ENCODE data around the gene BACE2. TPM values are rescaled to one million over a fixed set of nuclear protein-coding genes. Genes with fewer than 3 reads are reported as not detected.

Gene BACE2
- polyA plus RNA-seq, 1 donor from 2014 or later = 0.32 TPM

DNA sequence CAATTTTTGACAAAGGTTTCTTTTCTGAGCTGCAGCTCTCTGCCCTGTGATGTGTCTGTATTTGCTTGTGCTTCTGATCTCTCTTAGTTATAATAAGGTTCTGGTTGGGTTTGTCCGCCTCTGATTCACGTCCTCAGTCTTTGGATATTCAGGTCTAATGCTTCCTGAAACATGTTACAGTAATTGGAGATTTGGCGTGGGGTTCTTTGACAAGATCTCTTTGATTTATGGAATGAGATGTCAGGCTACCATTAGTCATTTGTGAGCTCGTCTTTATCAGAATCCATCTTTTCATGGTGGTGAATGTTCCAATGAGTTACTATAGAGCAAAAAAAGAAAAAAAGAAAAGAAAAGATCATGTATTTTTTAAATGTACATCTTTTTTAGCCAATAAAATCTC is 62.5 kb downstream of the BACE2 start:
- TF ChIP-seq, protein P1, sequence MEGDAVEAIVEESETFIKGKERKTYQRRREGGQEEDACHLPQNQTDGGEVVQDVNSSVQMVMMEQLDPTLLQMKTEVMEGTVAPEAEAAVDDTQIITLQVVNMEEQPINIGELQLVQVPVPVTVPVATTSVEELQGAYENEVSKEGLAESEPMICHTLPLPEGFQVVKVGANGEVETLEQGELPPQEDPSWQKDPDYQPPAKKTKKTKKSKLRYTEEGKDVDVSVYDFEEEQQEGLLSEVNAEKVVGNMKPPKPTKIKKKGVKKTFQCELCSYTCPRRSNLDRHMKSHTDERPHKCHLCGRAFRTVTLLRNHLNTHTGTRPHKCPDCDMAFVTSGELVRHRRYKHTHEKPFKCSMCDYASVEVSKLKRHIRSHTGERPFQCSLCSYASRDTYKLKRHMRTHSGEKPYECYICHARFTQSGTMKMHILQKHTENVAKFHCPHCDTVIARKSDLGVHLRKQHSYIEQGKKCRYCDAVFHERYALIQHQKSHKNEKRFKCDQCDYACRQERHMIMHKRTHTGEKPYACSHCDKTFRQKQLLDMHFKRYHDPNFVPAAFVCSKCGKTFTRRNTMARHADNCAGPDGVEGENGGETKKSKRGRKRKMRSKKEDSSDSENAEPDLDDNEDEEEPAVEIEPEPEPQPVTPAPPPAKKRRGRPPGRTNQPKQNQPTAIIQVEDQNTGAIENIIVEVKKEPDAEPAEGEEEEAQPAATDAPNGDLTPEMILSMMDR (IDR thresholded peaks at IDR 0.05; ENCODE audit: poor library complexity, severe bottlenecking) = no peak
- TF ChIP-seq POLR2AphosphoS5 (IDR thresholded peaks at IDR 0.05) (no peak), TAF1 (IDR thresholded peaks at IDR 0.05; ENCODE audit: low read depth) (no peak), RAD21 (conservative IDR thresholded peaks at IDR 0.05) (no peak), EZH2 (IDR thresholded peaks at IDR 0.05; ENCODE audit: borderline replicate concordance, insufficient read depth, low read length, poor library complexity, severe bottlenecking) (no peak), EP300 (conservative IDR thresholded peaks at IDR 0.05; ENCODE audit: poor library complexity, severe bottlenecking) (peak; percentile 28), MXI1 (conservative IDR thresholded peaks at IDR 0.05; ENCODE audit: poor library complexity, severe bottlenecking) (no peak)
- TF ChIP-seq, protein P2, sequence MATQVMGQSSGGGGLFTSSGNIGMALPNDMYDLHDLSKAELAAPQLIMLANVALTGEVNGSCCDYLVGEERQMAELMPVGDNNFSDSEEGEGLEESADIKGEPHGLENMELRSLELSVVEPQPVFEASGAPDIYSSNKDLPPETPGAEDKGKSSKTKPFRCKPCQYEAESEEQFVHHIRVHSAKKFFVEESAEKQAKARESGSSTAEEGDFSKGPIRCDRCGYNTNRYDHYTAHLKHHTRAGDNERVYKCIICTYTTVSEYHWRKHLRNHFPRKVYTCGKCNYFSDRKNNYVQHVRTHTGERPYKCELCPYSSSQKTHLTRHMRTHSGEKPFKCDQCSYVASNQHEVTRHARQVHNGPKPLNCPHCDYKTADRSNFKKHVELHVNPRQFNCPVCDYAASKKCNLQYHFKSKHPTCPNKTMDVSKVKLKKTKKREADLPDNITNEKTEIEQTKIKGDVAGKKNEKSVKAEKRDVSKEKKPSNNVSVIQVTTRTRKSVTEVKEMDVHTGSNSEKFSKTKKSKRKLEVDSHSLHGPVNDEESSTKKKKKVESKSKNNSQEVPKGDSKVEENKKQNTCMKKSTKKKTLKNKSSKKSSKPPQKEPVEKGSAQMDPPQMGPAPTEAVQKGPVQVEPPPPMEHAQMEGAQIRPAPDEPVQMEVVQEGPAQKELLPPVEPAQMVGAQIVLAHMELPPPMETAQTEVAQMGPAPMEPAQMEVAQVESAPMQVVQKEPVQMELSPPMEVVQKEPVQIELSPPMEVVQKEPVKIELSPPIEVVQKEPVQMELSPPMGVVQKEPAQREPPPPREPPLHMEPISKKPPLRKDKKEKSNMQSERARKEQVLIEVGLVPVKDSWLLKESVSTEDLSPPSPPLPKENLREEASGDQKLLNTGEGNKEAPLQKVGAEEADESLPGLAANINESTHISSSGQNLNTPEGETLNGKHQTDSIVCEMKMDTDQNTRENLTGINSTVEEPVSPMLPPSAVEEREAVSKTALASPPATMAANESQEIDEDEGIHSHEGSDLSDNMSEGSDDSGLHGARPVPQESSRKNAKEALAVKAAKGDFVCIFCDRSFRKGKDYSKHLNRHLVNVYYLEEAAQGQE (IDR thresholded peaks at IDR 0.05; ENCODE audit: borderline replicate concordance) = no peak
- no peak overlapping the region for H3K4me2 ChIP-seq (ENCODE audit: low read length)
- no peaks in the 10 kb centered on the region for H3K79me2 ChIP-seq (replicated peaks; ENCODE audit: insufficient read depth, low read length)

DNA sequence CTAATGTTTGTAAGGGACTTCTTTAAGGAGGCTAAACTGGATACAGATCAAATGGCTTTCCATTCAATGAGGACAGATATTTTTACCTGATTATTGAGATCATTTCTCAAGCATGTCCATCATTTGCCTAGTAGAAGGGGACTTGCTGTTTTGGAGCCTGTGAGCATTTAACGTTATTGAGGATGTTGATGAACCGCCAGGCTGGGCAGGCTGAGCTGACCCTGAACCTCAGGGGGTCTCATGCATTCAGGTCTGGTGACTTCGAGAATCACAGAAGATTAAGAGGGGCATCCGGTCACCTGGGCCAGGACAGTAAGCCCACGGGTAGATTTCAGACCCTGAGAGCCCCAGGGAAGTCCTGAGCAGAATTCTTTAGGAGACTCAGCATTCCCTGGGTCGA is 63.1 kb downstream of the BACE2 start:
- H3K79me2 ChIP-seq (replicated peaks; ENCODE audit: insufficient read depth, low read length) = no peaks in the 10 kb centered on the region
- no peaks in the 10 kb centered on the region for H3K27me3 ChIP-seq (ENCODE audit: insufficient read depth, low read depth, low read length)
- H3F3A ChIP-seq (ENCODE audit: insufficient read depth, low read length, poor library complexity, severe bottlenecking) = no peaks in the 10 kb centered on the region
- H3K9me2 ChIP-seq (ENCODE audit: insufficient read depth, low read length) = no peaks in the 10 kb centered on the region
- no peak overlapping the region for H3K4me3 ChIP-seq (ENCODE audit: low read length)
- no peak overlapping the region for H3K4me2 ChIP-seq (ENCODE audit: low read length)
- H3K36me3 ChIP-seq (ENCODE audit: insufficient read depth, low read length) = no peaks in the 10 kb centered on the region
- no peak overlapping the region for H3K9ac ChIP-seq (ENCODE audit: low read length)
- TF ChIP-seq EP300 (conservative IDR thresholded peaks at IDR 0.05; ENCODE audit: poor library complexity, severe bottlenecking) (no peak), RAD21 (conservative IDR thresholded peaks at IDR 0.05) (no peak), MXI1 (conservative IDR thresholded peaks at IDR 0.05; ENCODE audit: poor library complexity, severe bottlenecking) (no peak), TAF1 (IDR thresholded peaks at IDR 0.05; ENCODE audit: low read depth) (no peak), POLR2AphosphoS5 (IDR thresholded peaks at IDR 0.05) (no peak), SMC3 (conservative IDR thresholded peaks at IDR 0.05; ENCODE audit: poor library complexity) (no peak), EZH2 (IDR thresholded peaks at IDR 0.05; ENCODE audit: borderline replicate concordance, insufficient read depth, low read length, poor library complexity, severe bottlenecking) (no peak)
- TF ChIP-seq, protein P2 (IDR thresholded peaks at IDR 0.05; ENCODE audit: borderline replicate concordance) = no peak
- TF ChIP-seq, protein P1 (IDR thresholded peaks at IDR 0.05; ENCODE audit: poor library complexity, severe bottlenecking) = no peak
- H2AFZ ChIP-seq (ENCODE audit: low read depth, low read length) = no peak overlapping the region
- no peaks in the 10 kb centered on the region for H4K20me1 ChIP-seq (ENCODE audit: insufficient read depth)
- H3K9me3 ChIP-seq (ENCODE audit: low read length) = no peaks in the 10 kb centered on the region
- no peak overlapping the region for H3K27ac ChIP-seq (ENCODE audit: low read length)

More for the DNA sequence above, 62.5 kb downstream of the BACE2 start:
- no peaks in the 10 kb centered on the region for H3K9me3 ChIP-seq (ENCODE audit: low read length)
- H2AFZ ChIP-seq (ENCODE audit: low read depth, low read length) = no peak overlapping the region
- H3K9me2 ChIP-seq (ENCODE audit: insufficient read depth, low read length) = no peaks in the 10 kb centered on the region
- H3K27me3 ChIP-seq (ENCODE audit: insufficient read depth, low read depth, low read length) = no peaks in the 10 kb centered on the region
- H3K4me3 ChIP-seq (ENCODE audit: low read length) = no peak overlapping the region
- no peaks in the 10 kb centered on the region for H4K20me1 ChIP-seq (ENCODE audit: insufficient read depth)
- no peak overlapping the region for H3K9ac ChIP-seq (ENCODE audit: low read length)
- no peaks in the 10 kb centered on the region for H3F3A ChIP-seq (ENCODE audit: insufficient read depth, low read length, poor library complexity, severe bottlenecking)
- H3K27ac ChIP-seq (ENCODE audit: low read length) = no peak overlapping the region
- no peaks in the 10 kb centered on the region for H3K36me3 ChIP-seq (ENCODE audit: insufficient read depth, low read length)
